Osteocyte (in vitro differentiated cells): ENCODE measurements around the gene CHCT1. TPM values are rescaled to one million over a fixed set of nuclear protein-coding genes. Genes with fewer than 3 reads are reported as not detected.
A peak's percentile ranks its signal among the peaks of the same experiment; 100 is the strongest.

Source experiments
- DNase-seq: peaks from one replicate; pipeline ENCODE4 v3.0.0; 2021; ENCODE audit warnings: mixed read lengths; ENCODE audit not compliant: unreplicated experiment; ENCODE audit errors: extremely low spot score
- H3K27ac Mint-ChIP-seq: one replicate; pipeline ENCODE4 v1.8.0; 2021; ENCODE audit warnings: mild to moderate bottlenecking, mixed read lengths; ENCODE audit not compliant: unreplicated experiment
- H3K27me3 Mint-ChIP-seq: one replicate; pipeline ENCODE4 v1.8.0; 2021; ENCODE audit warnings: mixed read lengths; ENCODE audit not compliant: unreplicated experiment
- H3K36me3 Mint-ChIP-seq: one replicate; pipeline ENCODE4 v1.8.0; 2021; ENCODE audit warnings: mixed read lengths; ENCODE audit not compliant: unreplicated experiment
- H3K4me1 Mint-ChIP-seq: one replicate; pipeline ENCODE4 v1.8.0; 2021; ENCODE audit warnings: mixed read lengths; ENCODE audit not compliant: unreplicated experiment
- H3K4me3 Mint-ChIP-seq: one replicate; pipeline ENCODE4 v1.8.0; 2021; ENCODE audit warnings: mild to moderate bottlenecking, moderate library complexity, mixed read lengths; ENCODE audit not compliant: unreplicated experiment
- H3K9me3 Mint-ChIP-seq: one replicate; pipeline ENCODE4 v1.8.0; 2021; ENCODE audit warnings: mixed read lengths; ENCODE audit not compliant: unreplicated experiment
- CTCF ChIP-seq: fragments of 200-600 bp; sonication (generic); IDR thresholded peaks from 2 replicates; pipeline ENCODE4 v1.5.0; 2021; ENCODE audit warnings: antibody characterized with exemption, mild to moderate bottlenecking, moderate library complexity
- total RNA-seq: library from RNA; stranded (reverse); gene quantifications from 2 replicates; pipeline ENCODE4 v1.2.1, GENCODE V29; 2021

CHCT1 gene
- total RNA-seq, 1 donor from 2014 or later = not detected

- TF ChIP-seq CTCF = no peak
- DNase-seq = no peak
- Mint-ChIP-seq H3K27ac (peak overlapping the region; percentile 85), H3K4me3 (no peak overlapping the region), H3K27me3 (no peaks in the 10 kb centered on the region), H3K4me1 (peaks cover 49% of the 10 kb centered on the region), H3K9me3 (peaks cover 6% of the 10 kb centered on the region), H3K36me3 (peaks cover 36% of the 10 kb centered on the region)
Observed at GRCh38 chr17:60473788-60474187, 51.5 kb downstream of the CHCT1 start.

Other genes starting within 250 kb of the CHCT1 start
- 53.6 TPM in 2 replicates for gene USP32, start 30.4 kb upstream of the CHCT1 start, total RNA-seq
- gene APPBP2, start 103.8 kb downstream of the CHCT1 start, total RNA-seq = 51.7 and 65.0 TPM in 2 replicates
- gene PPM1D, start 177.7 kb downstream of the CHCT1 start, total RNA-seq = 21.1 and 22.1 TPM in 2 replicates